Measurements from ENCODE around the gene TTLL6.

The TTLL6 gene

GRCh38 chr17:48755356-48755755 is 61.7 kb downstream of the TTLL6 start:
- no peaks in the 10 kb centered on the region for H3K9me2 ChIP-seq (replicated peaks; ENCODE audit: insufficient read depth, low read length)
- no peak overlapping the region for H3K4me3 ChIP-seq (ENCODE audit: insufficient read depth, low read length, poor library complexity, severe bottlenecking)
- H3K9me3 ChIP-seq (ENCODE audit: insufficient read depth, low read length): no peaks in the 10 kb centered on the region
- no peaks in the 10 kb centered on the region for H3K79me2 ChIP-seq (ENCODE audit: insufficient read depth, low read length)
- H3K9ac ChIP-seq (ENCODE audit: low read length): no peak overlapping the region
- H3K36me3 ChIP-seq (ENCODE audit: low read length): no peaks in the 10 kb centered on the region
- no peaks in the 10 kb centered on the region for H4K20me1 ChIP-seq (ENCODE audit: low read depth, low read length)
- no peak overlapping the region for H3K4me2 ChIP-seq (ENCODE audit: low read depth, low read length, poor library complexity, severe bottlenecking)
- no peak overlapping the region for H2AFZ ChIP-seq (ENCODE audit: low read depth, low read length, severe bottlenecking)
- H3K27me3 ChIP-seq (ENCODE audit: low read length): no peaks in the 10 kb centered on the region
- H3K27ac ChIP-seq (ENCODE audit: low read depth, low read length): no peak overlapping the region
- no peaks in the 10 kb centered on the region for H3F3A ChIP-seq (ENCODE audit: insufficient read depth)
- TF ChIP-seq EZH2phosphoT487 (conservative IDR thresholded peaks at IDR 0.05; ENCODE audit: low read length): no peak
- TF ChIP-seq, protein P1, sequence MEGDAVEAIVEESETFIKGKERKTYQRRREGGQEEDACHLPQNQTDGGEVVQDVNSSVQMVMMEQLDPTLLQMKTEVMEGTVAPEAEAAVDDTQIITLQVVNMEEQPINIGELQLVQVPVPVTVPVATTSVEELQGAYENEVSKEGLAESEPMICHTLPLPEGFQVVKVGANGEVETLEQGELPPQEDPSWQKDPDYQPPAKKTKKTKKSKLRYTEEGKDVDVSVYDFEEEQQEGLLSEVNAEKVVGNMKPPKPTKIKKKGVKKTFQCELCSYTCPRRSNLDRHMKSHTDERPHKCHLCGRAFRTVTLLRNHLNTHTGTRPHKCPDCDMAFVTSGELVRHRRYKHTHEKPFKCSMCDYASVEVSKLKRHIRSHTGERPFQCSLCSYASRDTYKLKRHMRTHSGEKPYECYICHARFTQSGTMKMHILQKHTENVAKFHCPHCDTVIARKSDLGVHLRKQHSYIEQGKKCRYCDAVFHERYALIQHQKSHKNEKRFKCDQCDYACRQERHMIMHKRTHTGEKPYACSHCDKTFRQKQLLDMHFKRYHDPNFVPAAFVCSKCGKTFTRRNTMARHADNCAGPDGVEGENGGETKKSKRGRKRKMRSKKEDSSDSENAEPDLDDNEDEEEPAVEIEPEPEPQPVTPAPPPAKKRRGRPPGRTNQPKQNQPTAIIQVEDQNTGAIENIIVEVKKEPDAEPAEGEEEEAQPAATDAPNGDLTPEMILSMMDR (IDR thresholded peaks at IDR 0.05; ENCODE audit: insufficient read depth, low read length, poor library complexity, severe bottlenecking): no peak

DNA sequence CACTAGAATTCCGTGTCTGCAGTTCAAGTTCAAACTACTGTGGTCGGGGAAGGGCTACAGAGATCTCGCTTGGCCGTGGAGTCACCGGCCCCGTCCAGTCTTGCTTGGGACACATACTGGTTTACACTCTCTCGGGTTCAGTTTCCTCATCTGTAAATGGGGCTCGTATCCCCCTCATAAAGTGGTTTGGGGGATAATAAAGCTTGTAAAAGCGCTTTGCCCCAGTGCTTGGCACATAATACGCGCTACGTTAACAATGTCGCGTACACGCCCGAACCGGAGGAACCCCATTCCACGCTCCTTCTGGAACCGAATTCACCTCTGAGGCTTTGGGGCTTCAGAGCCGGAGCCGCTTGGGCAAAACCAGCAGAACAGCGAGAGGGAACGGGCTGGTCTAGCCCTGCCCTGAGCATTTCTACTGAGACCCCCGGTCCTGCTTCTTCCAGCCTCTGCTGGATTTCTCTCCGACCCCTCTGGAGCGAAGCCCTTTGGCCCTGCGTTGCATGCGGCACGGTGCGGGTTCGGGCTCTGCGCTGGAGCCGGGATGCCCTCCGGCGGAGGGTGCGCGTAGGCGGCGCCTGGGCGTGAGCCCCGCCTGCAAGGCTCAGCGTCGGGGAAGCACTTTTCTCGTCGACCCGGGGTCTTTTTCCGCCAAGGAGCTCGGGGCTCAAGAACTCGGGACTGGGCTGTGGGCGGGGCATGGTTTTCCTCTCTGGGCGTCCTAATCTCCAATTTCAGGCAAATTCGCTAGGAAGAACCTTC is 62.3 kb downstream of the TTLL6 start:
- Histone ChIP-seq H3K27me3 (ENCODE audit: low read length) (no peaks in the 10 kb centered on the region), H4K20me1 (ENCODE audit: low read depth, low read length) (no peaks in the 10 kb centered on the region), H3K4me3 (ENCODE audit: insufficient read depth, low read length, poor library complexity, severe bottlenecking) (no peak overlapping the region), H3F3A (ENCODE audit: insufficient read depth) (no peaks in the 10 kb centered on the region), H3K9me3 (ENCODE audit: insufficient read depth, low read length) (no peaks in the 10 kb centered on the region), H3K9ac (ENCODE audit: low read length) (no peak overlapping the region), H3K4me2 (ENCODE audit: low read depth, low read length, poor library complexity, severe bottlenecking) (no peak overlapping the region), H3K36me3 (ENCODE audit: low read length) (no peaks in the 10 kb centered on the region), H2AFZ (ENCODE audit: low read depth, low read length, severe bottlenecking) (no peak overlapping the region), H3K79me2 (ENCODE audit: insufficient read depth, low read length) (no peaks in the 10 kb centered on the region), H3K9me2 (replicated peaks; ENCODE audit: insufficient read depth, low read length) (no peaks in the 10 kb centered on the region), H3K27ac (ENCODE audit: low read depth, low read length) (no peak overlapping the region)
- TF ChIP-seq, protein P1 (IDR thresholded peaks at IDR 0.05; ENCODE audit: insufficient read depth, low read length, poor library complexity, severe bottlenecking): no peak
- no peak for TF ChIP-seq EZH2phosphoT487 (conservative IDR thresholded peaks at IDR 0.05; ENCODE audit: low read length)

DNA sequence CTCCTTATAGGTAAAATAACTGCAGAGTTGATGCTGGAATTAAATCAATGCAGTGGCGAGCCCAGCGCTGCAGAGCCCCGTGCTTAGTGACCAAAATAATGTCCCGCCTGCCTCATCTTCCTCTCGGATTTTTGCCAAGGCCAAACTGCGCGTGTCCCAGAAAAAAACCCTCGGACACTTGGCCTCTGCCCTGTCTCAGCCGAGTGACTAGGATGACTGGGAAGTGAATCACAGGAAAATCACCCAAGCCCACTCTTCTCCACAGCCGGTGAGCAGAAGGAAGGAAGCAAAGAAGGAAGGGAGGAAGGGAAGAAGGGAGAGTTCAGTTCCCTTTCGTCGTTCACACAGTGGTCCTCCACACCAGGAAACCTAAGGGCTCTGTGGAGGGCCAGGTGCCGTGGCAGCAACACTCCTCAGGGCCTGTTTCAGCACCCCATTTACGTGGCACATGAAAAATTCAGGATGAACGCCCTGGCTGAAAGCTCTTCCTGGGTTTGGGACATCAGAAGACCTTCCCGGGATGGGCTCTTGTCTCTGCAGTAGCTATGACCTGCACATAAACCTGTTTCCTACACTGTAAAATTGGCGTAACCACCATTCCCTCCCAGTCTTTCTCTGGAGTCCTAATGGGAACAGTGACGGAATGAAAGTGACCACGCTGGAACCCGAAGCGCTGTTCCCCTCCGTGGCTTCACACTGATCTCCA is 63.1 kb downstream of the TTLL6 start:
- H3K4me3 ChIP-seq (ENCODE audit: insufficient read depth, low read length, poor library complexity, severe bottlenecking): no peak overlapping the region
- no peak overlapping the region for H2AFZ ChIP-seq (ENCODE audit: low read depth, low read length, severe bottlenecking)
- no peaks in the 10 kb centered on the region for H3K9me2 ChIP-seq (replicated peaks; ENCODE audit: insufficient read depth, low read length)
- H3K9ac ChIP-seq (ENCODE audit: low read length): no peak overlapping the region
- H3F3A ChIP-seq (ENCODE audit: insufficient read depth): no peaks in the 10 kb centered on the region
- no peaks in the 10 kb centered on the region for H3K79me2 ChIP-seq (ENCODE audit: insufficient read depth, low read length)
- H3K9me3 ChIP-seq (ENCODE audit: insufficient read depth, low read length): no peaks in the 10 kb centered on the region
- H3K4me2 ChIP-seq (ENCODE audit: low read depth, low read length, poor library complexity, severe bottlenecking): no peak overlapping the region
- H3K27ac ChIP-seq (ENCODE audit: low read depth, low read length): no peak overlapping the region
- TF ChIP-seq, protein P1 (IDR thresholded peaks at IDR 0.05; ENCODE audit: insufficient read depth, low read length, poor library complexity, severe bottlenecking): no peak
- TF ChIP-seq EZH2phosphoT487 (conservative IDR thresholded peaks at IDR 0.05; ENCODE audit: low read length): no peak
- no peaks in the 10 kb centered on the region for H3K36me3 ChIP-seq (ENCODE audit: low read length)
- H3K27me3 ChIP-seq (ENCODE audit: low read length): no peaks in the 10 kb centered on the region
- H4K20me1 ChIP-seq (ENCODE audit: low read depth, low read length): no peaks in the 10 kb centered on the region
